KG1 (cell line): Measurements from ENCODE around the gene ACE.

Source experiments
- DNase-seq: peaks from one replicate; lab custom pipeline; 2025; lab: John Stamatoyannopoulos, UW

The ACE gene

GRCh38 chr17:63476854-63477479 lies at the start of gene ACE:
ACE (plus strand) TSS chr17:63477061; CDS start chr17:63477095, 34 bp downstream.
- no peak for DNase-seq

- DNase-seq = no peak
Observed at GRCh38 chr17:63429766-63430165, 47.1 kb upstream of the ACE start.

GRCh38 chr17:63430223-63430622 lies 46.6 kb upstream of the ACE start:
- DNase-seq = no peak

- no peak for DNase-seq
Observed at GRCh38 chr17:63431618-63431938, 45.3 kb upstream of the ACE start.

- no peak for DNase-seq
Observed at GRCh38 chr17:63431939-63432804, 44.7 kb upstream of the ACE start.

- DNase-seq = no peak
Observed at GRCh38 chr17:63433746-63434591, 42.9 kb upstream of the ACE start.

- no peak for DNase-seq
Observed at GRCh38 chr17:63434951-63435571, 41.8 kb upstream of the ACE start.

GRCh38 chr17:63435681-63436522 lies 41.0 kb upstream of the ACE start:
- no peak for DNase-seq

- DNase-seq = no peak
Observed at GRCh38 chr17:63436523-63437110, 40.2 kb upstream of the ACE start.

- DNase-seq = no peak
Observed at GRCh38 chr17:63437287-63438091, 39.4 kb upstream of the ACE start.

GRCh38 chr17:63438092-63439051 lies 38.5 kb upstream of the ACE start:
- no peak for DNase-seq

GRCh38 chr17:63439687-63440086 lies 37.2 kb upstream of the ACE start:
- no peak for DNase-seq

GRCh38 chr17:63440127-63440769 lies 36.6 kb upstream of the ACE start:
- DNase-seq = no peak

- no peak for DNase-seq
Observed at GRCh38 chr17:63440770-63441335, 36.0 kb upstream of the ACE start.

- no peak for DNase-seq
Observed at GRCh38 chr17:63441654-63442053, 35.2 kb upstream of the ACE start.

GRCh38 chr17:63442074-63442473 lies 34.8 kb upstream of the ACE start:
- DNase-seq = no peak

- no peak for DNase-seq
Observed at GRCh38 chr17:63442549-63443035, 34.3 kb upstream of the ACE start.

- no peak for DNase-seq
Observed at GRCh38 chr17:63443053-63443452, 33.8 kb upstream of the ACE start.
